ENCODE data around the gene UBAP2L.

The UBAP2L gene, protein sequence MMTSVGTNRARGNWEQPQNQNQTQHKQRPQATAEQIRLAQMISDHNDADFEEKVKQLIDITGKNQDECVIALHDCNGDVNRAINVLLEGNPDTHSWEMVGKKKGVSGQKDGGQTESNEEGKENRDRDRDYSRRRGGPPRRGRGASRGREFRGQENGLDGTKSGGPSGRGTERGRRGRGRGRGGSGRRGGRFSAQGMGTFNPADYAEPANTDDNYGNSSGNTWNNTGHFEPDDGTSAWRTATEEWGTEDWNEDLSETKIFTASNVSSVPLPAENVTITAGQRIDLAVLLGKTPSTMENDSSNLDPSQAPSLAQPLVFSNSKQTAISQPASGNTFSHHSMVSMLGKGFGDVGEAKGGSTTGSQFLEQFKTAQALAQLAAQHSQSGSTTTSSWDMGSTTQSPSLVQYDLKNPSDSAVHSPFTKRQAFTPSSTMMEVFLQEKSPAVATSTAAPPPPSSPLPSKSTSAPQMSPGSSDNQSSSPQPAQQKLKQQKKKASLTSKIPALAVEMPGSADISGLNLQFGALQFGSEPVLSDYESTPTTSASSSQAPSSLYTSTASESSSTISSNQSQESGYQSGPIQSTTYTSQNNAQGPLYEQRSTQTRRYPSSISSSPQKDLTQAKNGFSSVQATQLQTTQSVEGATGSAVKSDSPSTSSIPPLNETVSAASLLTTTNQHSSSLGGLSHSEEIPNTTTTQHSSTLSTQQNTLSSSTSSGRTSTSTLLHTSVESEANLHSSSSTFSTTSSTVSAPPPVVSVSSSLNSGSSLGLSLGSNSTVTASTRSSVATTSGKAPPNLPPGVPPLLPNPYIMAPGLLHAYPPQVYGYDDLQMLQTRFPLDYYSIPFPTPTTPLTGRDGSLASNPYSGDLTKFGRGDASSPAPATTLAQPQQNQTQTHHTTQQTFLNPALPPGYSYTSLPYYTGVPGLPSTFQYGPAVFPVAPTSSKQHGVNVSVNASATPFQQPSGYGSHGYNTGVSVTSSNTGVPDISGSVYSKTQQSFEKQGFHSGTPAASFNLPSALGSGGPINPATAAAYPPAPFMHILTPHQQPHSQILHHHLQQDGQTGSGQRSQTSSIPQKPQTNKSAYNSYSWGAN

GRCh38 chr1:154220071-154220969, at the start of gene UBAP2L:
UBAP2L (plus strand) TSS chr1:154220955; CDS start chr1:154225124, 4,169 bp downstream.
- peak; percentile 94 to 98 for DNase-seq (ENCODE audit: low read depth in 1 of 2, low spot score in 1 of 2)

DNA sequence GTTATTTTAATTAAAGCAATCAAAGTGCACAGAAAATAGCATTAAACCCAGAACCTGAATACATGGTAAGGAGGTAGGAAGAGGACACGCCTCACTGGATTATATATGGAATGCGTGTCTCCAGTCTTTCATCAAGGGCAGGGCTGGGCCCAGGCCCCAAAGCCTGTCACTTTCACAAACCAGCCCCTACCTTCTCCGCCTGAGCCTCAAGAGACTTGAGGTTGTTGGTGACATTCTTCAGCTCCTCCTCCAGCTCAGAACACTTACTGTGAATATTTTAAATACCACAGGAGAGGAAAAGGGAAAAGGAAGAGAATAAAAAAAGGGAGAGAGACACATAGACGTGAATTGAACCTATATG, 49.6 kb upstream of the UBAP2L start:
- no peak for DNase-seq (ENCODE audit: low read depth in 1 of 2, low spot score in 1 of 2)

DNA sequence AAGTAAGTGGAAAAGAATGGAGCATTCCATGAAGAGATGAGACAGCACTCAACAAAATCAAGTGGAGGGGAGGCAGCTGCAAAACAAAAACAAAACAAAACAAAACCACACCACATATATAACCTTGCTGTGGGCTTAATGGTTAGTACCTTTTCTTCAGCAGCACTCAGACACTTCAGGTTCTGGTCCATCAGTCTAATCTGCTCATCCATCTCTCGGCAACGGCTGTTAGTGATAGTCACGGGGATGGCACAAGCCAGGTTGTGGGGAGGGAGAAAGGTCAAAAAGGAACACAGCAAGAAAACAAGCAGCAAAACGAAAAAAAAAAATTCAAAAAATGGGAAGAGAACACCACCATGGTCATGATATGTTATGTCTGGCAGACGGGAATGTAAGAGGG, 48.9 kb upstream of the UBAP2L start:
- DNase-seq (ENCODE audit: low read depth in 1 of 2, low spot score in 1 of 2), result no peak

GRCh38 chr1:154174654-154175053, 46.1 kb upstream of the UBAP2L start:
- DNase-seq (ENCODE audit: low read depth in 1 of 2, low spot score in 1 of 2), result no peak

DNA sequence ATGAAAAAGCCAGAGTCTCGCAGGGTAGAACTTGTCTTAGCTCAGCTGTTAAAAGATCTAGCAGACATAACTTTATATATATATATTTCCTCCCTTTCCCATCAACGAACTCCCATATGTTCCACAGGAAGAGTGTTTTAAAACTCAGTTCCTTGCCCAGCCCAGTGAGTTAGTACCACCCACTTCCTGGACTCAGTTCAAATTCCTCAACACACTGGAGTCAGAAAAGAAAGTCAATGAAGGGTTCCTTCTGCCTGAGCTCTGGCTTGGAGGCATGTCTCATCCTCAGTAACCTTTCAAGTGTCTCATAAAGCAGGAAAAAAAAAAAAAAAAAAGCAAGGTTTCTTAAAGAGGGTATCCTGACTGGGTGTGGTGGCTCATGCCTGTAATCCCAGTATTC, 44.4 kb upstream of the UBAP2L start:
- DNase-seq (ENCODE audit: low read depth in 1 of 2, low spot score in 1 of 2), result no peak

GRCh38 chr1:154178013-154178412, 42.7 kb upstream of the UBAP2L start:
- no peak for DNase-seq (ENCODE audit: low read depth in 1 of 2, low spot score in 1 of 2)

- no peak for DNase-seq (ENCODE audit: low read depth in 1 of 2, low spot score in 1 of 2)
These were observed 41.6 kb upstream of the UBAP2L start for GRCh38 chr1:154178911-154179811.

- DNase-seq (ENCODE audit: low read depth in 1 of 2, low spot score in 1 of 2), result no peak
These were observed 40.6 kb upstream of the UBAP2L start for GRCh38 chr1:154179946-154180687.

GRCh38 chr1:154181944-154182343, 38.8 kb upstream of the UBAP2L start:
- DNase-seq (ENCODE audit: low read depth in 1 of 2, low spot score in 1 of 2), result no peak

GRCh38 chr1:154182344-154183045, 38.3 kb upstream of the UBAP2L start:
- DNase-seq (ENCODE audit: low read depth in 1 of 2, low spot score in 1 of 2), result peak; percentile 49 to 75

DNA sequence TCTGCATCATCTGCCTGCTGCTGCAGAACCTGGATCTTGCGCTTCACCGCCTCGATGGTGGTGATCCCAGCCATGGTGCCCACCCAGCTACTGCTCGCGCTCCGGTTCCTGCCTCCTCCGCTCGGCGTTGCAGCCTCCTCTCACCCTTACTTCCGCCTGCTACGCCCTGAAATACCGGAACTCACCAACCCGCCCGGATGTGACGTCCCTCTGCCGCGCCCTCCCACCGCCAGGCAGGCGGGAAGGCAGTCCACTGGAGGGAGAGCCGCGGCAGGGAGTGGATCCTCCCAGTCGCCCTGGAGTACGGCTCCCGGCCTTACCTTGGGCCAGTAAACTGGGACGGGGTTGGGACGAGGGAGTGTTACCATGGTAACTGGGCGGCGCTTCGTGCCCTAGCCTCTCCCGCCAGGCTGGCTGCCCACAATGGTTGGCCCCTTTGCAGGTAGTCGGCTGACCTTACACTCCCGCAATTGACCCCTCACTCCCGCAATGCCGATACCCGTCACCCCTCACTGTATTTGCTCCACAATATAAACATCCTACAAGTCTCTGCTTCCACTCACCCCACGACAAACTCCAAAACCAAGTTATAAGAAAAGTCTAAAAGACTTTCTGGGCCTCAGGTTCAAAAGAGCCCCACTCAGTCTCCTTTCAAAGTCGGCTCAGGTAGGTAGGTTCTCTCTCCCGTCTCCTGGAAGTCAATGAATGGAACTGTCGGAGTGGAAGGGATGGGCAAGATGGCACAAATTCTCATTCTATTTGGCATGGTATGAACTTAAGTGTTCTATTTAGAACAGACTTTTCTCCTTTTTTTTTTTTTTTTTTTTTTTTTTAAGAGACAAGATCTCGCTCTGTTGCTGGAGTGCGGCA, 37.5 kb upstream of the UBAP2L start:
- DNase-seq (ENCODE audit: low read depth in 1 of 2, low spot score in 1 of 2), result peak; percentile 92 to 94

DNA sequence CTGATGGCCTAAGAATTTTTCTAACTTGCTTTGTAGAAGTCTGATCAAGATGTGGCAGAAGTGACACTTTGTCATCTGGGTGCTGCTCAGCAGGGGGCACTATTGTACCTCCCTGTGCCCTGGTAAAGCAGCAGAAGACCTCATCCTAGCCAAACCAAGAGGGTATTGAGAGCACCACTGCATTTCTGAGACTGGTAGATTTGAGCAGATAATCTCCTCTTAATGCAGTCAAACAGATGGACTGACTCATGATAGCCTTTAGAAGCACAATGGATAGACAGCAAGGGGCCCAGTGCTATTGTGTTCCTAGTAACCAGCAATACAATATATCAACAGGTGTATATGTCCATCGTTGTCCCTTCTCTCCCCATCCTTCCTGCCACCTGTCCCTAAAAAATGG, 34.6 kb upstream of the UBAP2L start:
- DNase-seq (ENCODE audit: low read depth in 1 of 2, low spot score in 1 of 2), result peak; percentile 30 to 53

- DNase-seq (ENCODE audit: low read depth in 1 of 2, low spot score in 1 of 2), result no peak
These were observed 33.8 kb upstream of the UBAP2L start for GRCh38 chr1:154186852-154187501.

- DNase-seq (ENCODE audit: low read depth in 1 of 2, low spot score in 1 of 2), result no peak
These were observed 30.2 kb upstream of the UBAP2L start for GRCh38 chr1:154190550-154190949.

GRCh38 chr1:154191990-154192461, 28.7 kb upstream of the UBAP2L start, which contains the start of gene TPM3:
TPM3 (minus strand) TSS chr1:154192100; CDS start chr1:154192018, 82 bp downstream.
- DNase-seq (ENCODE audit: low read depth in 1 of 2, low spot score in 1 of 2), result no peak

GRCh38 chr1:154192476-154192875, 28.3 kb upstream of the UBAP2L start:
- no peak for DNase-seq (ENCODE audit: low read depth in 1 of 2, low spot score in 1 of 2)

DNA sequence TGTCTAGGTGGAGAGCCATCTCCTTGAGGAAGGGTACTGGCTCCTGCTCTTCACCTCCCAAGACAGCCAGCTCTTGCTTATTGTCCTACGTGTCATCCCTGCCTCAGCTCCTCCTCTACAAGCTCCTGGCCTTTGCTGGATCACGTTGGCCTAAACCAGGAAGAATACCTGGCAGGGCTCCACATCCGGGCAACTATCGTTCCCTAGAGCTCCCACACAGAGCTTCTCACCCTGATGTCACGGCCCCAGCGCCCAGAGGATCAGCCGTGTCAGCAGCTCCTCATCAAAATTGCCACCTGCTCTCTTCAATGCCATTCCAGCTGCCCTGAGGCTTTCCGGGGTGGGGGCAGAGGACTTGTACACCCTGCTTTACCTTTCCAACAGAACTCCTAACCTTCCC, 26.9 kb upstream of the UBAP2L start:
- DNase-seq (ENCODE audit: low read depth in 1 of 2, low spot score in 1 of 2), result no peak
